ENCODE measurements around the gene POU2AF1.

The POU2AF1 gene

GRCh38 chr11:111426617-111427016 is 47.5 kb upstream of the POU2AF1 start:
- Histone ChIP-seq H3K27ac (ENCODE audit: low read depth, low read length) (peak overlapping the region; percentile 62), H3K4me3 (ENCODE audit: insufficient read depth, low read length, poor library complexity, severe bottlenecking) (no peak overlapping the region), H3K9ac (ENCODE audit: low read length) (peak overlapping the region; percentile 18; the same call in 1 of the 2 replicates), H3K4me2 (ENCODE audit: low read depth, low read length, poor library complexity, severe bottlenecking) (no peak overlapping the region), H2AFZ (ENCODE audit: low read depth, low read length, severe bottlenecking) (no peak overlapping the region), H3K9me3 (ENCODE audit: insufficient read depth, low read length) (no peaks in the 10 kb centered on the region), H3K27me3 (ENCODE audit: low read length) (no peaks in the 10 kb centered on the region), H3F3A (ENCODE audit: insufficient read depth) (peaks cover 9% of the 10 kb centered on the region), H4K20me1 (ENCODE audit: low read depth, low read length) (no peaks in the 10 kb centered on the region), H3K9me2 (replicated peaks; ENCODE audit: insufficient read depth, low read length) (no peaks in the 10 kb centered on the region), H3K79me2 (ENCODE audit: insufficient read depth, low read length) (no peaks in the 10 kb centered on the region), H3K36me3 (ENCODE audit: low read length) (no peaks in the 10 kb centered on the region)
- TF ChIP-seq EZH2phosphoT487 (conservative IDR thresholded peaks at IDR 0.05; ENCODE audit: low read length) = no peak
- no peak for TF ChIP-seq CTCF (IDR thresholded peaks at IDR 0.05; ENCODE audit: insufficient read depth, low read length, poor library complexity, severe bottlenecking)

GRCh38 chr11:111423250-111423615 is 44.2 kb upstream of the POU2AF1 start:
- Histone ChIP-seq H3K9me2 (replicated peaks; ENCODE audit: insufficient read depth, low read length) (no peaks in the 10 kb centered on the region), H3K9me3 (ENCODE audit: insufficient read depth, low read length) (no peaks in the 10 kb centered on the region), H2AFZ (ENCODE audit: low read depth, low read length, severe bottlenecking) (no peak overlapping the region), H3K9ac (ENCODE audit: low read length) (peak overlapping the region; percentile 35; the same call in 1 of the 2 replicates), H3K27ac (ENCODE audit: low read depth, low read length) (0 out of 2 replicates have a peak overlapping the region, but pooled peaks have one; percentile 2), H3K4me2 (ENCODE audit: low read depth, low read length, poor library complexity, severe bottlenecking) (no peak overlapping the region), H3K79me2 (ENCODE audit: insufficient read depth, low read length) (no peaks in the 10 kb centered on the region), H3F3A (ENCODE audit: insufficient read depth) (peaks cover 41% of the 10 kb centered on the region), H3K27me3 (ENCODE audit: low read length) (no peaks in the 10 kb centered on the region), H4K20me1 (ENCODE audit: low read depth, low read length) (no peaks in the 10 kb centered on the region), H3K36me3 (ENCODE audit: low read length) (no peaks in the 10 kb centered on the region), H3K4me3 (ENCODE audit: insufficient read depth, low read length, poor library complexity, severe bottlenecking) (no peak overlapping the region)
- TF ChIP-seq EZH2phosphoT487 (conservative IDR thresholded peaks at IDR 0.05; ENCODE audit: low read length) (no peak), CTCF (IDR thresholded peaks at IDR 0.05; ENCODE audit: insufficient read depth, low read length, poor library complexity, severe bottlenecking) (no peak)

- H3K4me2 ChIP-seq (ENCODE audit: low read depth, low read length, poor library complexity, severe bottlenecking) = peak overlapping the region; percentile 26
Measured at GRCh38 chr11:111422494-111423249, 43.6 kb upstream of the POU2AF1 start.

More at GRCh38 chr11:111422494-111423249, 43.6 kb upstream of the POU2AF1 start:
- Histone ChIP-seq H3K79me2 (ENCODE audit: insufficient read depth, low read length) (no peaks in the 10 kb centered on the region), H3K36me3 (ENCODE audit: low read length) (no peaks in the 10 kb centered on the region), H2AFZ (ENCODE audit: low read depth, low read length, severe bottlenecking) (no peak overlapping the region), H3K9me3 (ENCODE audit: insufficient read depth, low read length) (no peaks in the 10 kb centered on the region), H3K27me3 (ENCODE audit: low read length) (no peaks in the 10 kb centered on the region), H3K4me3 (ENCODE audit: insufficient read depth, low read length, poor library complexity, severe bottlenecking) (no peak overlapping the region), H3K27ac (ENCODE audit: low read depth, low read length) (peak overlapping the region; percentile 98), H3K9me2 (replicated peaks; ENCODE audit: insufficient read depth, low read length) (no peaks in the 10 kb centered on the region), H4K20me1 (ENCODE audit: low read depth, low read length) (no peaks in the 10 kb centered on the region), H3F3A (ENCODE audit: insufficient read depth) (peaks cover 47% of the 10 kb centered on the region), H3K9ac (ENCODE audit: low read length) (peak overlapping the region; percentile 35)
- no peak for TF ChIP-seq EZH2phosphoT487 (conservative IDR thresholded peaks at IDR 0.05; ENCODE audit: low read length)
- peak; percentile 98 for TF ChIP-seq CTCF (IDR thresholded peaks at IDR 0.05; ENCODE audit: insufficient read depth, low read length, poor library complexity, severe bottlenecking)
